Sigmoid colon (tissue), 3 donors: ENCODE results near the gene DNAL1.

Source experiments
- CTCF ChIP-seq, 4 experiments: fragments of 450-650 bp in 3 of 4; fragments of 200-600 bp in 1 of 4; IDR thresholded peaks; one replicate each; pipeline ENCODE4 v1.5.1; 2016 to 2019; ENCODE audit warnings: antibody characterized with exemption in 4 of 4, mild to moderate bottlenecking in 3 of 4, moderate library complexity in 2 of 4
- POLR2A ChIP-seq, 2 donors: fragments of 450-650 bp; IDR thresholded peaks; one replicate each; pipeline ENCODE4 v1.6.1; 2016; ENCODE audit warnings: antibody characterized with exemption in 2 of 2, mild to moderate bottlenecking in 2 of 2, moderate library complexity in 2 of 2

DNA sequence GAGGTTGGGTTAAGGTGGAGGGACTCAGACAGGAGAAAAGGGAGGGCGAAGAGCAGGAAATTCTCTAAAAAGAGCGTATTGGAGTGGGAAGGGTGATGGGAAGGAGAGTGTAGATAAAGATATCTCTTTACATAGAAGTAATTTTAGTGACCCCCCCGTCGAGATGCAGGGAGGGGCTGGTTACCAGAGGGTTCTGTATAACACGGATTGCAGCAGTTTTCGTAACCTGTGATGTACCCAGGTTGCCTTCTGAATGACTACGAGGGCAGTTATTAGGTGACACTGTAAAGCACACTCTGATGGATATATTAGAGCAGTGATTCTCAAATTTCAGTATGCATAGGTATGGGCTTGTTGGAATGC, 443 bp downstream of the DNAL1 start:
- TF ChIP-seq POLR2A (IDR thresholded peaks at IDR 0.05), result no peak
- no peak for TF ChIP-seq CTCF (IDR thresholded peaks at IDR 0.05)
